ENCODE results near the gene KEAP1. TPM values are rescaled to one million over a fixed set of nuclear protein-coding genes. Genes with fewer than 3 reads are reported as not detected.

KEAP1 gene
- total and polyA plus RNA-seq, 10 of the 15 experiments (the other 5 are each of a cell fraction or from before 2014, with no cell fraction given), result 1.4 to 87.7 (median 48.6) TPM

- peak; percentile 42 for TF ChIP-seq ZNF687 (IDR thresholded peaks at IDR 0.05)
- peak; percentile 50; the same call in 1 of the 2 replicates for TF ChIP-seq NBN (IDR thresholded peaks at IDR 0.05)
- peak; percentile 33; the same call in 1 of the 2 replicates for TF ChIP-seq MTA2 (IDR thresholded peaks at IDR 0.05; ENCODE audit: low read depth)
- no peak for TF ChIP-seq JUNB (IDR thresholded peaks at IDR 0.05)
- TF ChIP-seq BCL3 (IDR thresholded peaks at IDR 0.05; ENCODE audit: borderline replicate concordance, insufficient read depth, low read depth, low read length, poor library complexity, severe bottlenecking), result no peak
- no peak for TF ChIP-seq JUND (IDR thresholded peaks at IDR 0.05; ENCODE audit: low read depth, low read length)
- TF ChIP-seq CHD2 (IDR thresholded peaks at IDR 0.05; ENCODE audit: borderline replicate concordance, low read depth, low read length), result no peak
- no peak for TF ChIP-seq CEBPZ (IDR thresholded peaks at IDR 0.05; ENCODE audit: low read depth, low read length)
- no peak for TF ChIP-seq BRCA1 (IDR thresholded peaks at IDR 0.05; ENCODE audit: low read depth, low read length)
- TF ChIP-seq POU2F2 (IDR thresholded peaks at IDR 0.05; ENCODE audit: borderline replicate concordance, low read depth, low read length), result no peak
- no peak for TF ChIP-seq RAD51 (IDR thresholded peaks at IDR 0.05)
- no peak for TF ChIP-seq ZBTB33 (IDR thresholded peaks at IDR 0.05)
- no peak for TF ChIP-seq STAT3 (IDR thresholded peaks at IDR 0.05; ENCODE audit: low read depth, low read length)
These were observed 1.1 kb downstream of the KEAP1 start (continued) for GRCh38 chr19:10501971-10502523.

Data from GM12878 (cell line).